Activated naive CD4-positive, alpha-beta T cell treated with anti-CD3 and anti-CD28 coated beads, Interleukin-2, amount 10 ng/mL, durations not matched to agents 5 hours and 36 hours (primary cell): ENCODE data around the gene TMEM134. TPM values are rescaled to one million over a fixed set of nuclear protein-coding genes. Genes with fewer than 3 reads are reported as not detected.

Experiments used
- microRNA-seq: library from miRNA; unstranded; fragments of <30 nt; microRNA quantifications from one replicate; pipeline ENCODE4 v1.2.0, GENCODE V29; 2022; ENCODE audit warnings: borderline microRNAs expressed, borderline replicate concordance
- total RNA-seq, 2 experiments: library from RNA; stranded (reverse); gene quantifications; one replicate each; pipeline ENCODE4 v1.2.3, GENCODE V29; 2021

TMEM134 gene, protein sequence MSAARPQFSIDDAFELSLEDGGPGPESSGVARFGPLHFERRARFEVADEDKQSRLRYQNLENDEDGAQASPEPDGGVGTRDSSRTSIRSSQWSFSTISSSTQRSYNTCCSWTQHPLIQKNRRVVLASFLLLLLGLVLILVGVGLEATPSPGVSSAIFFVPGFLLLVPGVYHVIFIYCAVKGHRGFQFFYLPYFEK
- 10 to 100 TPM; 50.3 to 57.3 TPM for total RNA-seq

DNA sequence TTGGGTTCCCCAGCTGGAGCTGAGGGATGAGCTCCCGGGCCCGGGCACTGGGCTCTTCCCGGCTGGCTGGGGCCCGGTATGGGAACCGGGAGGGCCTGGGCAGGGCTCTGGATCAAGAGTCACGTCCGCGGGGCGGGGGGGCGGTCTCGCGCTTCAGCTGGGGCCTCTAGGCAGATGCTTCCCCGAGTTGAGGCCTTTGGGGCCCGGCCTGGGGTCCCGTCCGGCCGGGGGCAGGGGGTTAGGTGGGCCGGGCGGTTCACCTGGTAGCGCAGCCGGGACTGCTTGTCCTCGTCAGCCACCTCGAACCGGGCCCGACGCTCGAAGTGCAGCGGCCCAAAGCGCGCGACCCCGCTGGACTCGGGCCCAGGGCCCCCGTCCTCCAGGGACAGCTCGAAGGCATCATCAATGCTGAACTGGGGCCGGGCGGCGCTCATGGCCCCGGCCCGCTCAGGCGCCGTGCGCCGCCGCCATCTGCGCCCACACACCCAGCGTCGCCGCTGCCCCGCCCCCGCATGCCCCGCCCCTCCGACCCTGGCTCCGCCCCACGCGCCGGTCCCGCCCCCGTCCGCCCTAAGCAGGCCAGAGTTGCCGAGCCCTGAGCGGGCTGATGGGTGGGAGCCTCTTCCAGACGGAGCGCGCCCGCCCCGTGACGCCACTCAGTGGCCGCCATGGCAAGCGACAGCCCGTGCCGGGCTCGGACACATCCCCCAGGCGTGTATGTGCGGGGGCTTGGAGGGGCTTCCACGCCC, at the start of gene TMEM134:
TSS of gene TMEM134 (minus strand) at position 493 of the 749 bp plus-strand sequence. CDS start at position 434, 59 bp downstream.

DNA sequence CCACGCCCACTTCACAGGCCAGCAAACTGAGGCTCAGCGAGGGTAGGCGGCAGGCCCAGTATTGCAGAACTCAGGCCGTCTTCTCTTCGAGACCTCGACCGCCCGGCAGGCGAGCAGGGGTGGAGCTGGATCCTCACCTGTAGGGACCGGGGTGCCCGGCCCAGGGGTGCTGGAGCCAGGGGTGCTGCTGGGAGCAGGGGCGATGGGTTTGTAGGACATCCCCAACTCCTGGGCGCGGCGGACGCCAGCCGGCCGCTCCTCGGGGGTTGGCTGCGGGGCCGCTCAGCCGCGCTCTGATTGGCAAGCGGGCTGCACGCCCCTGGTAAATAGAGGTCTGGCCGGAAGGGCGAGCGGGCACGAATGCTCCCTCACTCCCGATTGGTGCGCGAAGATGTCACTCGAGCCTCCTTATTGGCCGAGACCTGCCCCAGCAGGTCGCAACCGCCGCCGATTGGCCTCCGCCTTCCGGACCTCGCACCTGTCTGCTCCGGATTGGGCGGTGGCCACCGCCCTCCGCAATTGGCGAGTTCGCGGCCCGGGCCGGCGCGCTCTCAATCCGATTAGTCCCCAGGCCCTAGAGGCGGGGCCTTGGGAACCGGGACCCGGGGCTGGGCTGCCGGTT, 38.9 kb upstream of the TMEM134 start, which contains the start of gene CDK2AP2:
TSS of gene CDK2AP2 (minus strand) at position 299 of the 622 bp plus-strand sequence. CDS start at position 219, 80 bp downstream.

DNA sequence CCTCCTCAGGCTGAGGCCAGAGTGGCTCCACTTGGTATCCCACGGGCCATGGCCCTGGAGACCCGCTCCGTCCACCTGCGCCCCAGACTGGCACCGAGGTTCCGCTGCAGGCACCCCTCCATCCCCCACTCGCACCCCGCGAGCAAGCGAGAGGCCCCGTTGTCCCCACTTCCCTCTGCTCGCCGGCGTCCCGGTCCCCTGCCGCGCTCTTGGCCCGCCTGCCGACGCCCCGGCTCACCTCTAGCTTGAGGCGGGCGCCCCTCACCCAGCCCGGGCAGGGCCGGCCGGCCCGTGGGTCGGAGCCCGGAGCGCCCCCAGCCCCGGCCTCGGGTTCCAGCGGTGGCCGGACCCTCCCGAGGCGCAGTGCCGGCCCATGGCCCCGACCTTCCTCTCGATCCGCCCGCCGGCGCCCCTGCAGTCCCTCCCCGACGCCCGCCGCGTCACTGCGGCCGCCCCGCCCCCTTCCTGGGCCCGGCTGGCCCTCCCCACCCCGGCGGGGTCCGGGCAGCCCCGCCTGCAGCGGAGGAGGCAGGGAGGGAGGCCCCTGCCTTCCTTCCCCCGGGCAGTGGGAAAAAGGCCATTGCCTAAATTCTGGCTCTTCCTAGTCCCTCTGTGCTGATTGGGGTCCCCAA, 36.0 kb upstream of the TMEM134 start, which contains the start of gene PITPNM1:
TSS of gene PITPNM1 (minus strand) at position 414 of the 632 bp plus-strand sequence. CDS start 1,183 bp downstream, outside the sequence.

DNA sequence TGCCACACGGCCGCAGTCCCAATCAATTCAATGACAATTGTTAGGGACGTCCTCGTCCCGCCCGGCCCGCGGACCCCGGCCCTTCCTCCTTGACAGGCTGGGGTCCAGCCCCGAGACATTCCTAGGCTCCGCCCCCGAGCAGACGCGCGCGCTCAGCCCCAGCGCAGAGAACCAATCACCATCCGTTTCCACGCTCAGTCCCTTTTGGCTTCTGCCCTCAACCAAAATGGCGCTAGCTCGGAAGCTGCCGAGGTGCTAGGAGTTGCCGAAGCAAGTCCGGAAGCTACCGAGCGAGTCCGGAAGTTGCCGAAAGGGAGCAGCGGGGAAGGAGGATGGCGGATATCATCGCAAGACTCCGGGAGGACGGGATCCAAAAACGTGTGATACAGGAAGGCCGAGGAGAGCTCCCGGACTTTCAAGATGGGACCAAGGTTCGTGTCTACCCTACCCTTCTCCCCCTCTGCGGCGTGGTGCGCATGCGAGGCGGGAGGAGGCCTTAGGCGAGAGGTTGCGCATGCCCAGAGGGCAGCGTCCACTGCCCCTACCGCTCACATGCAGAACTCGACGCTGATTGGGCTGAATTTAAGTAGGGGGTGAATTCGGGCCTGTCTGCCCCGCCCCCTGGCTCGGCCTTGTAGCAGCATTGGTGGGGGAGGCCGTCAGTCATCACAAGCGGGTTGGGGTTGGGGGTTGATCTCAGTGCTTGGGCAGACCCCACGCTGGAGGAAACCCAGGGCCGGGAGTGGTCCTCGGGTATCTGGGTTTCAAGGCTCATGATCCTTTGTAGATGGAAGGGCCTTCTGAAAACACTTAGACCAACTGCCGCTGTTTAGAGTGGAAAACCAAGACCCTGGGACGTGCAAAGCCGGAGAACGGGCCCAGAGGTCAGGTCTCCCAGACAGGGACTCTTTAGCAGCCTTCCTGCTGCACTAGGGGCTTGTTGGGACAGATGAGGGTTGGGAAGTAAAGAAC, 14.1 kb upstream of the TMEM134 start, which contains the start of gene AIP:
TSS of gene AIP (plus strand) at position 200 of the 972 bp plus-strand sequence. CDS start at position 333, 133 bp downstream.

DNA sequence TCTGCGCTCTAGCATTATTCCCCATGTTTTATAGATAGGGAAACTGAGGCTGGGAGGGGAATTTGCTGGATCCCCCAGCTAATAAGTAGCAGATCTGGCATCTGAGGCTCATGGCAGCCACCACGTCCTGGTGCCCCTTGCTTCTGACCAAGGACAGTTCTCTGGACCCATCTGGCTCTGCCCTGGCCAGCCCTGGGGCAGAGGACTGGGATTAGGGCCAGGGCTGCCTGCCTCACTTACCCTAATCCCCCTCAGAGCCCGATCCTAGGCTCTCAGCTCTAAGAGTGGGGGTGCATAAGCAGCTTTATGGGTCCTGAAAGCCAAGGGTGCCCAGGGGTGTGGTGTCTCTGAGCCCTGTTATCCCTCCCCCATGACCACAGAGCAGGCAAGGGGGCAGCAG, 14.0 kb downstream of the TMEM134 start, which contains the start of gene CABP4:
TSS of gene CABP4 (plus strand) at position 301 of the 400 bp plus-strand sequence. CDS start at position 371, 70 bp downstream.

DNA sequence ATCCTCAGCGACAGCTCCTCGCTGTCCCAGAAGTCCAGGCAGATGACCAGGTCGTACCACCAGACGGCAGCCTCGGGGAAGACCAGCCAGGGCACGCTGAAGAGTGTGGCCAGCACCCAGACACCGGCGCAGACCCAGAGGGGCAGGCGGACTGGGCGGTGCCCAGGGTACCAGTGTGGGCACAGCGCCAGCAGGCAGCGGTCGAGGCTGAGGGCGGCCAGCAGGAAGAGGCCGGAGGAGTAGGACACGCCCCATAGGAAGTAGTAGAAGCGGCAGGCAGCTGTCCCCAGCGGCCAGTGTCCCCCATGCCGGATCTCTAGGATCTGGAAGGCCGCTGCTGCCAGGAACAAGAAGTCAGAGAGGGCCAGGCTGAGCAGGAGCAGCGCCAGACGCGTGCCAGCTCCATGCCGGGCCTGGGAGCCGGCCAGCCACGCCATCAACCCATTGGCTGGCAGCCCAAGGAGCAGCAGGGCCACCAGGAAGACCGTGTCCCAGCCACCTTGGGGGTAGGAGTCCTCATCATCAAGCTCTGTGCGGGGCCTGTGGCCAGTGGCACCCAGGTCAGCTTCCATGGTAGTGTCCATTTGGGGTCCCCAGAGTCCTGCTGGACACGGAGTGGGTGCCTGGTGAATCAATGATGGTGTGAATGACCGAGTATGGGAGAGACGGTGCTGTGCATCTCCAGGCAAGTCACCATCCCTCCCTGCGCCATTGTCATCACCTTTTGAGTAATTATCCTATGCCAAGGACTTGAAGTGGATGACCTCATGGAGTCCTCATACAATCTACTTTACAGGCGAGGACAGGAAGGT, 16.7 kb downstream of the TMEM134 start, which contains the start of gene GPR152:
TSS of gene GPR152 (minus strand) at position 589 of the 812 bp plus-strand sequence. CDS start at position 584, 5 bp downstream.

DNA sequence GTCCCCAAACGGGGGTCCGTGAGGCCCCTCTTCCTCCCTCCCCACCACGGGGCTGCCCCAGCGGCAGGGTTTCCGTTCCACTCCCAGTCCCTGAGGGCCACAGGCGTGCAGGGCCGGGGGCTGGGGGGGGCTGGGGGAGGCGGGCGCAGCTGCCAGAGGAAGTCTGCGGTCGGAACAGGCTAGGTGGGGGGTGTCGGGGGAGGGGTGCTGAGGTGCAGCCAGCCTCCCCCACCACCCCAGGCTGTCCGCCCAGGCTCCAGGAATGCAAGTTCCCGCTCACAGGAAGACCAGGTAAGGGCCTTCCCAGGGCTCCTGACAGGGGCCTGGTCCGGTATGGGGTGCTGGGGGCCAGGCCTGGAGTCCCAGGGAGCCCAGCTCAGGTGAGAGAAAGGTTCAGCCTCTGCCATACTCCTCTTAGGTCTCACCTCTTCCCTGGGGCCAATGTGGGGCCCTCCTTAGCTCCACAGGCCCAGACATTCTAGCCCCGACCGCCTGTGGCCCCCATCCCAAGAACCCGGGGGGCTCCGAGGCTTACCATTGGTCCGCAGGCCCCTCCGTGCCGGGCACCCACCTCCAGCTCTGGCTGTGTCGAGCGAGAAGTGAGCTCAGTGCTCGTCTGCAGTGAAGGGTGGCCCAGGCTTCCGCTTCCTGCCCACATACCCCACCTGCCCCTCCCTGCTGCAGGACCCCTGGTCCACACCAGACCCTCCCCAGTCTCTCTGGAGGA, 31.8 kb downstream of the TMEM134 start, which contains the start of gene PTPRCAP:
TSS of gene PTPRCAP (minus strand) at position 601 of the 727 bp plus-strand sequence. CDS start at position 538, 63 bp downstream.

DNA sequence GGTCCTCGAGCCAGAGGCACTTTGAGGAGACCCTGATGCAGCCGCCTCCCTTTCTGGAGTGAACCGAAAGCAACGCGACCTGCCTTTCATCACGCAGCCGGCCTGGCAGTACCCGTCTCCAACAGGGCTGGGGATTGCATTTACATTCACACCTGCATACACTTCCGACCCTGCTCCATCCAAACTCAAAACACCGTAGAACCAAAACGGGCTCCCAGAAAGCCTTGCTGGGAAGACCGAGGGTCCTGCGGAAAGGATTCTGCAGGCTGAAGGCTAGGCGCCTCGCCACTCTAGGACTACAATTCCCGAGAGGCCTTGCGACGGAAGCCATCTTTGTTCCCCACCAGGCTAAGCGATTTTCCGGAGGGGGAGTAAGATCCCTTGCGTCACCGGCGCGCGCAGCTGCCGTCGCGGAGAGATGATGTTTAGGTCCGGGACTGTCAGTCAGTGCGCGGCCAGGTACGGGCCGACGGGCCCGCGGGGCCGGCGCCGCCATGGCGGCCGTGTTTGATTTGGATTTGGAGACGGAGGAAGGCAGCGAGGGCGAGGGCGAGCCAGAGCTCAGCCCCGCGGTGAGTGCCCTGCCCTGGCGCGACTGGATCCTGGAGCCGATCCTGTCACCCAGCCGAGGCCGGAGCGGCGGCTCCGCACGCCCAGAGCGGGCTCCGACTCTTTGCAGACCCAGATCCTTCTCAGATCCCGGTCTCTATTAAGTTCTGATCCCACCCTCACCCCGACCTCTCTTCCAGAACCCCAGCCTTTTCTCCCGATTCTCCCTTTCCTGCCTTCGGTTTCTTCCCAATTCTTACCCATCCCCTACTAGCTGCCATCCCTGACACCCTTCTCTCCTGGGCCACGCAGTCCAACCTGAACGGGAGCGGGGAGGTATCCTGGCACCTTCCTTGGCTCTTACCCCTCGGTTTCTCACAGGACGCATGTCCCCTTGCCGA, 40.7 kb downstream of the TMEM134 start, which contains the start of gene RPS6KB2:
TSS of gene RPS6KB2 (plus strand) at position 443 of the 950 bp plus-strand sequence. CDS start at position 495, 52 bp downstream.

DNA sequence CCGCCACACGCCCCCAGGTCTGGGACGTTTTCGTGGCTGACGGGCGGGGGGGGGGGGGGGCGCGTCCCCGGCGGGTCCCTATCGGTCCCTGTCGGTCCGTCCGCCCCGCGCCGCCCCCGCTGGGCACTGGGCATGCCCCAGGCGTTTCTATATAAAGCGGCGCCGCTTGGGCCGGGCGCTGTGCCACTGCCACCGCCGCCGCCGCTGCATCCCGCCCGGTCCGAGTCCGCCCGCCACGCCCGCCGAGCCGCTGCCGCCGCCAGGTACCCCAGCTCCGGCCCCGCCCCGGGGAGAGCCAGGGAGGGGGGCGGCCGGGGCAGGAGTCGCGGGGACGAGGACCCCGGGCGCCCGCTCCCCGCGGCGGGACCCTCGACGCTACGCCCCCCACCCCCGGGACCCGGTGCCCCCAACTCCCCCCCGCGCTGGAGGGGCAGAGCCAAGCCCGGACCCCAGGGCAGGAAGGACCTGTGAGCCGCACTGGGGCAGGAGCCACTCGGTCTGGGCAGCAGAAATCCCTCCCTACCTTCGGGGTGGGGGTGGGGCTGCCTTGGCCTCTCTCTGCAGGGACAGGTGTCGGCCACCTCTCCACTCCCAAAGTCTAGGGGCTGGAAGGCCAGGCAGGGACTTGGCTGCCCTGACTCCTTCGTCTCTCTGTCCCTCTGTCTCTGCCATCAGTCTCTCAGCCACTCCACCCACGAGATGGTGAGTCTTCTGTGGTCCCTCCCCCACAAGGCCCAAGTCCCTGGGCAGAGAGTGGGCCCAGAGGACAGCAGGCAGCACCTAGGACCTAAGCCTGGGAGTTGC, 53.3 kb downstream of the TMEM134 start, which contains the start of gene CARNS1:
TSS of gene CARNS1 (plus strand) at position 178 of the 804 bp plus-strand sequence. CDS start at position 700, 522 bp downstream.

Small RNA genes lying within 50 kb of the gene (microRNA-seq; reads per million reads assigned to microRNA genes)
- not detected for gene MIR6752

Other genes with a start within 250 kb of the TMEM134 start
- gene GRK2, start 202.8 kb downstream of the TMEM134 start, total RNA-seq, result 100 to 1,000 TPM; 289 to 308 TPM
- 100 to 1,000 TPM; 164 to 176 TPM for gene ANKRD13D, start 179.9 kb downstream of the TMEM134 start, total RNA-seq
- gene SSH3, start 165.7 kb downstream of the TMEM134 start, total RNA-seq, result 10 to 100 TPM; 11.9 to 12.5 TPM
- 10 to 100 TPM; 75.9 to 79.4 TPM for gene POLD4, start 115.7 kb downstream of the TMEM134 start, total RNA-seq
- under 1 TPM; 0.60 to 0.86 TPM for gene CLCF1, start 95.7 kb downstream of the TMEM134 start, total RNA-seq
- gene RAD9A, start 77.3 kb downstream of the TMEM134 start, total RNA-seq, result 10 to 100 TPM; 44.5 to 48.5 TPM
- gene PPP1CA, start 67.4 kb downstream of the TMEM134 start, total RNA-seq, result 100 to 1,000 TPM; 282 to 301 TPM
- 100 to 1,000 TPM; 312 to 320 TPM for gene TBC1D10C, start 65.2 kb downstream of the TMEM134 start, total RNA-seq
- gene CARNS1, start 53.6 kb downstream of the TMEM134 start, total RNA-seq, result 1 to 10 TPM; 1.1 TPM
- gene RPS6KB2, start 40.8 kb downstream of the TMEM134 start, total RNA-seq, result 10 to 100 TPM; 49.3 to 60.0 TPM
- 100 to 1,000 TPM; 404 to 425 TPM for gene PTPRCAP, start 31.6 kb downstream of the TMEM134 start, total RNA-seq
- 100 to 1,000 TPM; 375 to 382 TPM for gene CORO1B, start 25.8 kb downstream of the TMEM134 start, total RNA-seq
- gene GPR152, start 16.5 kb downstream of the TMEM134 start, total RNA-seq, result not detected
- gene CABP4, start 13.9 kb downstream of the TMEM134 start, total RNA-seq, result 1 to 10 TPM; 3.4 to 3.7 TPM
- gene AIP, start 13.8 kb upstream of the TMEM134 start, total RNA-seq, result 100 to 1,000 TPM; 142 to 145 TPM
- gene PITPNM1, start 36.1 kb upstream of the TMEM134 start, total RNA-seq, result 100 to 1,000 TPM in 1 of 2 experiments, 10 to 100 TPM in 1; 97.2 to 101 TPM
- 10 to 100 TPM; 93.6 to 95.8 TPM for gene CDK2AP2, start 38.9 kb upstream of the TMEM134 start, total RNA-seq
- gene CABP2, start 54.2 kb upstream of the TMEM134 start, total RNA-seq, result not detected
- 100 to 1,000 TPM; 156 to 157 TPM for gene GSTP1, start 114.6 kb upstream of the TMEM134 start, total RNA-seq
- gene NDUFV1, start 137.7 kb upstream of the TMEM134 start, total RNA-seq, result 100 to 1,000 TPM; 186 to 196 TPM
- 10 to 100 TPM; 11.3 to 12.0 TPM for gene NUDT8, start 160.7 kb upstream of the TMEM134 start, total RNA-seq
- gene TBX10, start 170.5 kb upstream of the TMEM134 start, total RNA-seq, result not detected
- under 1 TPM in 1 of 2 experiments, not detected in 1; 0.38 TPM for gene ACY3, start 181.5 kb upstream of the TMEM134 start, total RNA-seq
- not detected for gene ALDH3B2, start 205.4 kb upstream of the TMEM134 start, total RNA-seq